ENCODE data around the gene CD19. TPM values are rescaled to one million over a fixed set of nuclear protein-coding genes. Genes with fewer than 3 reads are reported as not detected.

The CD19 gene
- total RNA-seq, 1 experiment from 2014 or later = not detected

GRCh38 chr16:28923652-28924398 lies 7.9 kb upstream of the CD19 start:
- peaks cover 7% of the 10 kb centered on the region for H3K36me3 Mint-ChIP-seq (ENCODE audit: insufficient read depth, unreplicated experiment)
- peak overlapping the region; percentile 85 for H3K4me3 Mint-ChIP-seq (ENCODE audit: unreplicated experiment)
- BruUV-seq (replicated peaks) = TSS peak; percentile 32
- no peak for TF ChIP-seq CTCF (IDR thresholded peaks at IDR 0.05; ENCODE audit: unreplicated experiment)
- ChIA-PET POLR2A (interaction anchor here (0.8 to 3.7 kb wide), 8 partner anchors 21 to 101 kb away, joined by 3 to 24 read pairs (median 5); partner anchors contain the start of genes ATXN2L, SH2B1 and TUFM), CTCF (interaction anchor here (0.7 to 1.5 kb wide), 6 partner anchors 10 to 59 kb away, joined by 3 to 6 read pairs (median 4); no protein-coding TSS in a partner anchor)
- peaks cover 15% of the 10 kb centered on the region for H3K4me1 Mint-ChIP-seq (ENCODE audit: insufficient read depth, unreplicated experiment)
- no peaks in the 10 kb centered on the region for H3K9me3 Mint-ChIP-seq (ENCODE audit: unreplicated experiment)
- H3K27me3 Mint-ChIP-seq (ENCODE audit: insufficient read depth, unreplicated experiment) = no peaks in the 10 kb centered on the region
- intact Hi-C loops (cut with micrococcal nuclease) = no loop called here
- no peak overlapping the region for H3K27ac Mint-ChIP-seq (ENCODE audit: low read depth, unreplicated experiment)
- DNase-seq (ENCODE audit: unreplicated experiment) = no peak

- intact Hi-C loops (cut with micrococcal nuclease) = no loop called here
- peaks cover 1% of the 10 kb centered on the region for H3K36me3 Mint-ChIP-seq (ENCODE audit: insufficient read depth, unreplicated experiment)
- H3K27me3 Mint-ChIP-seq (ENCODE audit: insufficient read depth, unreplicated experiment) = no peaks in the 10 kb centered on the region
- peaks cover 15% of the 10 kb centered on the region for H3K4me1 Mint-ChIP-seq (ENCODE audit: insufficient read depth, unreplicated experiment)
- H3K27ac Mint-ChIP-seq (ENCODE audit: low read depth, unreplicated experiment) = no peak overlapping the region
- ChIA-PET POLR2A (interaction anchor here (0.8 to 3.7 kb wide), 8 partner anchors 20 to 102 kb away, joined by 3 to 24 read pairs (median 10); partner anchors contain the start of genes ATXN2L, NFATC2IP, SH2B1 and TUFM), CTCF (interaction anchor here (0.9 to 1.5 kb wide), 4 partner anchors 17 to 60 kb away, joined by 4 to 6 read pairs (median 6); no protein-coding TSS in a partner anchor)
- no peak for DNase-seq (ENCODE audit: unreplicated experiment)
- no peaks in the 10 kb centered on the region for H3K9me3 Mint-ChIP-seq (ENCODE audit: unreplicated experiment)
- H3K4me3 Mint-ChIP-seq (ENCODE audit: unreplicated experiment) = peak overlapping the region; percentile 85
- no peak for TF ChIP-seq CTCF (IDR thresholded peaks at IDR 0.05; ENCODE audit: unreplicated experiment)
- no TSS peak for BruUV-seq (replicated peaks)
Observed at GRCh38 chr16:28924399-28924761, 7.4 kb upstream of the CD19 start.

GRCh38 chr16:28924762-28925385 lies 6.9 kb upstream of the CD19 start, which contains the start of gene RABEP2:
TSS of gene RABEP2 (minus strand) at chr16:28925238. CDS start at chr16:28925163, 75 bp downstream.
- no peaks in the 10 kb centered on the region for H3K27me3 Mint-ChIP-seq (ENCODE audit: insufficient read depth, unreplicated experiment)
- TF ChIP-seq CTCF (IDR thresholded peaks at IDR 0.05; ENCODE audit: unreplicated experiment) = no peak
- intact Hi-C loops (cut with micrococcal nuclease) = loop anchor here (1.0 kb wide), 1 partner anchor 20 kb away; no protein-coding TSS in a partner anchor
- ChIA-PET POLR2A (interaction anchor here (0.7 to 4.0 kb wide), 9 partner anchors 13 to 102 kb away, joined by 3 to 27 read pairs (median 16); partner anchors contain the start of genes ATXN2L, NFATC2IP, SH2B1 and TUFM), CTCF (interaction anchor here (1.5 kb wide), 1 partner anchor 22 kb away, joined by 6 read pairs; no protein-coding TSS in a partner anchor)
- no peaks in the 10 kb centered on the region for H3K36me3 Mint-ChIP-seq (ENCODE audit: insufficient read depth, unreplicated experiment)
- no peaks in the 10 kb centered on the region for H3K9me3 Mint-ChIP-seq (ENCODE audit: unreplicated experiment)
- peak within 1 kb of the TSS; percentile 76 for H3K27ac Mint-ChIP-seq (ENCODE audit: low read depth, unreplicated experiment)
- H3K4me3 Mint-ChIP-seq (ENCODE audit: unreplicated experiment) = peak within 1 kb of the TSS; percentile 85
- DNase-seq (ENCODE audit: unreplicated experiment) = peak; percentile 95
- no TSS peak for BruUV-seq (replicated peaks)
- H3K4me1 Mint-ChIP-seq (ENCODE audit: insufficient read depth, unreplicated experiment) = peaks cover 15% of the 10 kb centered on the region

Data from MCF 10A (cell line).